Right kidney (tissue), 9 donors: ENCODE data around the gene PTX4.

Source experiments
- DNase-seq: peaks from one replicate; pipeline ENCODE4 v3.0.0-alpha.2; 2016
- long read RNA-seq, 8 donors: transcript quantifications; one replicate each; lab custom pipeline, GENCODE V29; 2026

PTX4 gene
- long read RNA-seq, donor 1, result 0 reads
- long read RNA-seq, donor 2, result 0 reads
- long read RNA-seq, donor 3, result 0 reads
- long read RNA-seq, donor 4, result 0 reads
- long read RNA-seq, donor 5, result 0 reads
- long read RNA-seq, donor 6, result 0 reads
- long read RNA-seq, donor 7, result 0 reads
- long read RNA-seq, donor 8, result 0 reads

DNA sequence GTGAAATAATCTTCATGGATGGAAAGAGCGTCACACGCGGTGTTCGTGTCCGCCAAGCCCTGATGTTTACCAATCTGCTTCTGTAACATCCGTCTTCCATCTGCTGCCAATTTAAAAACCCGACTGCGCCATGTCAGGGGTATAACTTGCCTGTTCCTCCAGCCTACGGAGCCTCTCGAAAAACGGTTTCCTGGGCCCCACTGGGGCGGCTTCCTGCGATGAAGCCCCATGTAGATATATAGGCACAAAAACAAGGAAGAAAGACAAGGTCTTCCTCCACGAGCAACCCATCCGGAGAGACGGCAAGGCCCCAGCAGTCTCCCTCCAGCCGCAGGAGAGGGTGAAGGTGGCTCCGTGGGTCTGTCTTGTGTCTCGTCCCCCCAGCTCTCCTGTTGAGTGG, at the start of gene PTX4:
Gene PTX4, minus strand, starts transcription at position 326 of the 400 bp plus-strand sequence. Its CDS starts 35 bp downstream, at position 291.
- no peak for DNase-seq

GRCh38 chr16:1537763-1538289, 49.1 kb upstream of the PTX4 start:
- no peak for DNase-seq

DNA sequence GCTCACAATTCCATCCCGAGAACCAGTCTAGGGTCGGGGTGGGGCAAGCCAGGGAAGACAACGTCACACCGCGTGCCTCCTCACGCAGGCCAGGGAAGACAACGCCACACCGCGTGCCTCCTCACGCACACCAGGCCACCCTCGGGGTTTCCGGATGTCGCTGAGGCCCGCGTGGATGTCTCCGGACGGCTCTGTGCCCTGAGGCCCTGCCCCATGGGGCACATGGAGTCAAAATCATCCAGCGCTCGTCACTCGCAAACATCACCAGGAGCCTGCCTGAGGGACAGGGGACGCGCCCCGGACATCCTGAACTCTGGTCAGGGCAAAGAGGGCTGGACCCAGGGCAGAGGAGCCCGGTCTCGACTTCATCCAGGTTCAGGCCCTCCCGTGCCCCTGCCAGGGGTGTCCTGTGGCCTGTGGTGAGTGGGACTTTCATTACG, 48.4 kb upstream of the PTX4 start:
- no peak for DNase-seq

DNA sequence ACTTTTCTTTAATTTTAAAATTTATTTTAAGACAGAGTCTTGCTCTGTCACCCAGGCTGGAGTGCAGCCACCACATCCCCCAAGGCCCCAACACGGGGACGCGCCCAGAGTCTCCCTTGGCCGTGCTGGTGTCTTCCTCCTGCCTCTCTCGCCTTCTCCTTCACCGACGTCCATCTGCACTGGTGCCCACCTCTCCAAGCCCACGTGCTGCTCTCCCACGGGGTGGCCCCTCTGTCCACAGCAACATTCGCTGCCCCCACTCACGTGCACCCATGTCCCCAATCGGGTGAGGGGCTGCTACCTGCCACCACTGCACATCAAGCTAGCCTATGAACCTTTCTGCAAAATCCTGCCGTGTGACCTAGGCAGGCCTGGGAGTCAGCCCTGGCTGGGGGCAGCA, 47.9 kb upstream of the PTX4 start:
- DNase-seq, result no peak

- peak; percentile 23 for DNase-seq
Measured at GRCh38 chr16:1535391-1536291, 46.9 kb upstream of the PTX4 start.

DNA sequence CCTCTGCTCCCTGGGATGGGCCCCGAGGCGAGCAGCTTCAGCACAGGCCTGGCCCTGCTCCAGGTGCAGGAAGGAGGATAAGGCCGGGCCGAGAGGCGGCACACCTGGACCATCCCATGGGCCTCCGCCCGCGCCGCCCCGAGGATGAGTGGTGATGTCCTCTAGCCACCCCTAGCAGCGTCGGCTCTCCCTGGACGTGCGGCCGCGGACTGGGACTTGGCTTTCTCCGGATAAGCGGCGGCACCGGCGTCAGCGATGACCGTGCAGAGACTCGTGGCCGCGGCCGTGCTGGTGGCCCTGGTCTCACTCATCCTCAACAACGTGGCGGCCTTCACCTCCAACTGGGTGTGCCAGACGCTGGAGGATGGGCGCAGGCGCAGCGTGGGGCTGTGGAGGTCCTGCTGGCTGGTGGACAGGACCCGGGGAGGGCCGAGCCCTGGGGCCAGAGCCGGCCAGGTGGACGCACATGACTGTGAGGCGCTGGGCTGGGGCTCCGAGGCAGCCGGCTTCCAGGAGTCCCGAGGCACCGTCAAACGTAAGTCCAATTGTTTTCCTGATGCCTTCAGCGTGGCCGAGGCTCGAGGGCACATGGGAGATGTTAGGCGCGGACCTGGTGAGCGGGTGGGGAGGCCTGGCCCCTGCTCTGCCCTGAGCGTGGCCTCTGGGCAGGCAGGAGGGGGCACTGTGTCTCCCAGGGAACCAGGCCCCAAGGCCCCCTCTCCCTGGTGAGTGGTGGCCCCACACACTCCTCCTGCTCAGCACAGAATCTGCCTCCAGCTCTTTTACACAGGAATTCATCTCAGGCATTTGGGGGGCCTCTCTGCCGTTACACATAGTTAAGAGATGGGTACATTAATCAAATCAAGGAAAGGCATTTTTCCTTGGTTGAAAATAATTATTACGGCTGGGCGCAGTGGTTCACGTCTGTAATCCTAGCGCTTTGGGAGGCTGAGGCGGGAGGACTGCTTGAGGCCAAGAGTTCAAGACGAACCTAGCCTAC, 45.6 kb upstream of the PTX4 start:
- no peak for DNase-seq

- DNase-seq, result peak; percentile 51
Measured at GRCh38 chr16:1533443-1533951, 44.8 kb upstream of the PTX4 start, which contains the start of gene TMEM204. Gene TMEM204 (plus strand): TSS chr16:1533666. CDS start chr16:1534276, 610 bp downstream.

GRCh38 chr16:1532771-1533170, 44.0 kb upstream of the PTX4 start:
- DNase-seq, result no peak

GRCh38 chr16:1532081-1532760, 43.5 kb upstream of the PTX4 start:
- peak; percentile 49 for DNase-seq

DNA sequence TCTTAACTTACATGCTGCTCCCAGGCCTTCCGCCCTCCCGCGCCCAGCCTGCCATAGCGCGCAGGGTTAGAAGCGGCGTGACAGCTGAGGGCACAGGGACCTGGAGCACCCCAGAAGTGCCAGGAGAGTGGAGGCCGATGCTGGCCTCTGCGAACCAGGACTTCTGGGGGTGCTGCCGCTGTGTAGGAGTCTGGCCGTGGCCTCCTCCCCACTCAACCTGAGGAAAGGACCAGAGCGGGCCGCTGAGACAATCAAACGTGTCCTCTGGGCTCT, 42.8 kb upstream of the PTX4 start:
- peak; percentile 47 for DNase-seq

DNA sequence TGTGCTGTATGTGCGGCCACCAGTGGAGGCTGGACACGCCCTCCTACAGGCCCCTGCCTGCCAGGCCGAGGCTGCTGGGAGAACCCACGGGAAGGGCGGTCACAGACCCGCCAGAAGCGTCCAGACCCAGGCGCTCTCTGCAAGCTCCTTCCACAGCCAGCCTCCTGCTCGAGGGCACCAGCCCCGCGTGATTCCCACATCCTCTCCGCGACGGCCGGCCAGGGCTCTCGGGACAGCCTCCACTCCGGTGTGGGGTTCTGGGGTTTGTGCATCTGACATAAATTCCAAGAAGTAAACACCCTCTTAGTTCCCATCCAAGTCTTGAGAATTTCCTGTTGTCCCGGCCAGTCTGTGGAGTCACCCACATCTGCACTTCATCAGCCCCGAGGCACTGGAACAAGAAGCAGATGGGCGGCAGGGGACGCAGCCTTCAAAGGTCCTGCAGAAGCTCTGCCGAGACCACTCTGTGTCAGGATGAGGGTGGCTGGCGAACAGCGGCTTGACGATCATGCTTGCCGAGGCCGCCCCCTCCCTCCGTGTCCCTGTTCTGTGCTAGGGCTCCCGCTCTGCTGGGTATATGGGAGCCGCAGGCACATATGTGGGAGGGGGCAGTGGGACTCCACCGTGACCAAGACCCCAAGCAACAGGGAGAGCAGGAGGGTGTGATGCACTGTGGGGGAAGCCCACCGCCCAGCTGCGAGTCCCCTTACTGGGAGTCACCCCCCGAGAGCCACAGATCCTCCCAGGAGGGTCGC, 42.3 kb upstream of the PTX4 start:
- DNase-seq, result peak; percentile 40

- DNase-seq, result no peak
Measured at GRCh38 chr16:1530349-1530882, 41.7 kb upstream of the PTX4 start.

DNA sequence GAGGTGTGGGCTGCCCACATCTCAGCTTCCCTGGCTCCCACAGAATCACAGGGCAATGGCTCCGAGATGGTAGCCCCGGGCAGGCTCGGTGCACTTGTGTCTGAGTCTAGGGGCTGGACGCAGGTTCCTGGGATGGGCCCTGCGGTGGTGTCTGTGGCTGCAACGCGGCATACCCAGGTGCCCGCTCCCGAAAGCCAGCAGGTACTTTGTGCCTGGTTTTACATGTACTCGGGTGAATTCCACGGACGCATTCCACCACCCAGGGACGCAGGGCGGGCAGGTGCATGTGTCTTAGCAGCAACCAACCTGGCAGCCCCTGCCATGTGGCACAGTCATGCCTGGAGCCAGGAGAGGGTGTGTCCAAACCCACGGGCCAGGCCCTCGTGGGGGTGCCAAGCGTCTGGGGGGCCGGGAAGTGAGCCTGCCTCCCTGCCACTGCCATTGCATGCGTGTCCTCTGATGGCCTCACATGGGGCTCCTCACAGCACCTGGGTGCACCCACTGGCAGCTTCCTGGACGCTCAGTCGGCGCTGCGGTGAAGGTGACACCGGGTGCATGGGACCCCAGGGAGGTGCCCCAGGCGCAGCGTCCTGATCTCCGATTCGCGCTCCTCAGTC, 40.3 kb upstream of the PTX4 start:
- no peak for DNase-seq

DNA sequence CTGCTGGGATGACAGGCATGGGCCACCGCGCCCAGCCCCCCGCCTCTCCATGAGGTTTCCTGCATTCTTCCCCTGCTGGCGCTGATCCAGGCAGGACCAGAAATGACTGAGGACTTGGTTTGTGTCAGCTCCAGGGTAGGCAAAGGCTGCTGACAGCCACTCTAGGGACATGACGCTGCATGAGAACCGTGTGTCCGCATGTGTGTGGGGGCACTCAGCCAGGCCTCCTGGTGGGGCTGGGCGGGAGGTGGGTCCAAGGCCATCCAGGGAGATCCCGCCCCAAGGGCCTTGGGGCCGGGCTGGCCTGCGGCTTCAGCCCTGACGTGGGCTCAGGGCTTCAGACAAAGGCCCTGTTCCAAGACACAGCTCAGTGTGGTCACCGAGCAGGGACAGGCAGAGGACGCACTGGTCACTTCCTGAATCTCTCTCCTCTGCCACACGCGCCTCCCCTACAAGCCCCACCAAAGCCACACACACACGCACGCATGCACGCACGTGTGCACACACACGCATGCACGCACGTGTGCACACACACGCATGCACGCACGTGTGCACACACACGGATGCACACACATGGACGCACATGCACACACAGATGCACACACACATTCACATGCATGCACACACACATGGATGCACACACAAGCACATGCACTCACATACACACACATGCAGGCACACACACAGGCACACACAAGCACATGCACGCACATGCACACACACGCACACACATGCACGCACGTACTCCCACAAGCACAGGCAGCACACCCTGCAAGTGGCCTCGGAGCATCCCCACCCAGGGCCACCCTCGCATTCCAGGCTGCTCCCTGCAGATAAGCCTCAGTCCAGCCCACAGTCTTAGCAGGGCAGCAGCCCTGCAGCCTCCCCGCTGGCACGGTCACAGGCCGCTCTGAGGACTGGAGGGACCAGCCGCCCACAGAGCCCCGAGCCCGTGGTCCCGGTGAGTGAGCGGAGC, 39.4 kb upstream of the PTX4 start:
- DNase-seq, result no peak

- DNase-seq, result no peak
Measured at GRCh38 chr16:1526608-1527555, 38.1 kb upstream of the PTX4 start.

DNA sequence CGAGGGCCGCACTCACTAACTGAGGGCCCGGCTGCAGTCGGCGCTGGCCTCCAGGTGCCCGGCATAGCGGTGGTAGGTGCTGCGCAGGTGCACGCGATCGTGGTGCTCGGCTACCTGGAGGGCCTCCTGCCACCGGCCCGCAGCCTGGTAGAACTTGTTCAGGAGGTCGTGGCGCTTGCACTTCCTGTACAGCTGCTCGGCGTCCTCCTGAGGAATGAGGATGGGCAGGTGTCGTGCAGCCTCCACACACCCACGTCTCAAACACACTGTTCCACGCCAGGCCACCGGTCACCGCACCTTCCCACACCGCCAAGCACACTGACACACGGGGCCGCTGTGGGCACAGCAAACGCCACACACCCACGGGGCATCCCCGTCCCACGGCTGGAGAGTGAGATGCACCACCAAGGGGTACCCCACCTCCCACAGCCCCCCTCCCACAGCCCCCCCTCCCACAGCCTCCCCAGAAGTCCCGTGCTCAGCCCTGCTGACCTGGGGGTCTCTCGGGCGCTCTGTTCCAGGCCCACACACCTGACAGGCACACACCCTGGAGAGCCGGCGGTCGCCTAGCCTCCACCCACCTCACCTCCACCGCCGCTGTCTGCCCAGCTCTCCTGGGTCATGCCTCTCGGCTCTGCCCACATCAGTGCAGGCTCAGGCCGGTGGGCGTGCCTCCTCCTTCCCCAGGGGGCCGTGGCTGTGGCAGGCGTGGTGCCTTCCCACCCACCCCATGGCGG, 37.3 kb upstream of the PTX4 start:
- no peak for DNase-seq

DNA sequence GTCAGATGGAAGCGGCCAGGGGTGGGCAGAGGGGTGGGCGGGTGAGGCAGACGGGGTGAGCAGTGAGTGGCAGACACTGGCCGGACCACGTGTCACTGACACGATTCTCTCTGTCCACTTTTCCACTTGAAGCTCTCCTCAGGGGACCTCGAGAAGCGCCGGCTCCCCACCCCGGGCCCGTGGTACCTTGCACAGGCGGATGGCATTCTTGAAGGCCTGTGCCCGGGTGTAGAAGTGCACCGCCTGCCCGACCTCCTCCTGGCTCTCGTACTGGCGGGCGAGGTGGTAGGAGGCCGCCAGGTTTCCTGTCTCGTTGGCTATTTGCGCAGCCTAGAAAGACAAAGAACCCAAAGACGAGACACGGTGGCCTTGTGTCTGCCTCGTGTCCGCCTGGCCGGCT, 35.6 kb upstream of the PTX4 start:
- no peak for DNase-seq
